ENCODE results near the gene PXMP4.

PXMP4 gene

DNA sequence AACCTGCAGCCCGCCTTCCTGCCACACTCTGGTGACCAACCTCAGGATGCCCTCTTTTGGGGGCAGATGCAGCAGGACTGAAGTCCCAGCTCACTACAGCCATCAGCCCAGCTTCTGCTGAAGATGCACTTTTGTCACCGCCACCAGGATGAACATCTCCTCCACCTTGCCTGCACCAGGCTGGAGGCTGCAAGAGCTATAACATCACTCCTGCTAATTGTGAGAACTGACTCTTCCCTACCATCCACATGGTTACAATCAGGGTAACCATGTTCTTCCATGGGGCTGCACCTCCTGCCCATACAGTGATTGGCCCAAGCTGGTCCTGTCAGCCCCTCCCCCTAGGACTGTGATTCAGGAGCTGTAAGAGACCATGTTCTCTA is 55.4 kb downstream of the PXMP4 start:
- Histone ChIP-seq H2AFZ (ENCODE audit: low read depth, low read length) (no peak overlapping the region), H3K9me3 (ENCODE audit: insufficient read depth, low read length) (no peaks in the 10 kb centered on the region), H3K4me2 (ENCODE audit: low read length) (0 out of 2 replicates have a peak overlapping the region, but pooled peaks have one; percentile 93), H3K79me2 (ENCODE audit: low read length) (no peaks in the 10 kb centered on the region), H3K36me3 (replicated peaks; ENCODE audit: low read depth, low read length) (peaks cover 6% of the 10 kb centered on the region), H3K4me1 (ENCODE audit: low read length) (peaks cover 35% of the 10 kb centered on the region), H3K27ac (ENCODE audit: low read length) (no peak overlapping the region), H3K4me3 (ENCODE audit: low read length) (peak overlapping the region; percentile 84), H4K20me1 (ENCODE audit: insufficient read depth, low read length) (no peaks in the 10 kb centered on the region), H3K27me3 (ENCODE audit: low read depth, low read length) (no peaks in the 10 kb centered on the region), H3K9ac (ENCODE audit: low read length) (no peak overlapping the region)
- TF ChIP-seq EZH2phosphoT487 (IDR thresholded peaks at IDR 0.05; ENCODE audit: low read depth) = no peak
- TF ChIP-seq, protein P1, sequence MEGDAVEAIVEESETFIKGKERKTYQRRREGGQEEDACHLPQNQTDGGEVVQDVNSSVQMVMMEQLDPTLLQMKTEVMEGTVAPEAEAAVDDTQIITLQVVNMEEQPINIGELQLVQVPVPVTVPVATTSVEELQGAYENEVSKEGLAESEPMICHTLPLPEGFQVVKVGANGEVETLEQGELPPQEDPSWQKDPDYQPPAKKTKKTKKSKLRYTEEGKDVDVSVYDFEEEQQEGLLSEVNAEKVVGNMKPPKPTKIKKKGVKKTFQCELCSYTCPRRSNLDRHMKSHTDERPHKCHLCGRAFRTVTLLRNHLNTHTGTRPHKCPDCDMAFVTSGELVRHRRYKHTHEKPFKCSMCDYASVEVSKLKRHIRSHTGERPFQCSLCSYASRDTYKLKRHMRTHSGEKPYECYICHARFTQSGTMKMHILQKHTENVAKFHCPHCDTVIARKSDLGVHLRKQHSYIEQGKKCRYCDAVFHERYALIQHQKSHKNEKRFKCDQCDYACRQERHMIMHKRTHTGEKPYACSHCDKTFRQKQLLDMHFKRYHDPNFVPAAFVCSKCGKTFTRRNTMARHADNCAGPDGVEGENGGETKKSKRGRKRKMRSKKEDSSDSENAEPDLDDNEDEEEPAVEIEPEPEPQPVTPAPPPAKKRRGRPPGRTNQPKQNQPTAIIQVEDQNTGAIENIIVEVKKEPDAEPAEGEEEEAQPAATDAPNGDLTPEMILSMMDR (IDR thresholded peaks at IDR 0.05; ENCODE audit: low read depth, low read length) = no peak

DNA sequence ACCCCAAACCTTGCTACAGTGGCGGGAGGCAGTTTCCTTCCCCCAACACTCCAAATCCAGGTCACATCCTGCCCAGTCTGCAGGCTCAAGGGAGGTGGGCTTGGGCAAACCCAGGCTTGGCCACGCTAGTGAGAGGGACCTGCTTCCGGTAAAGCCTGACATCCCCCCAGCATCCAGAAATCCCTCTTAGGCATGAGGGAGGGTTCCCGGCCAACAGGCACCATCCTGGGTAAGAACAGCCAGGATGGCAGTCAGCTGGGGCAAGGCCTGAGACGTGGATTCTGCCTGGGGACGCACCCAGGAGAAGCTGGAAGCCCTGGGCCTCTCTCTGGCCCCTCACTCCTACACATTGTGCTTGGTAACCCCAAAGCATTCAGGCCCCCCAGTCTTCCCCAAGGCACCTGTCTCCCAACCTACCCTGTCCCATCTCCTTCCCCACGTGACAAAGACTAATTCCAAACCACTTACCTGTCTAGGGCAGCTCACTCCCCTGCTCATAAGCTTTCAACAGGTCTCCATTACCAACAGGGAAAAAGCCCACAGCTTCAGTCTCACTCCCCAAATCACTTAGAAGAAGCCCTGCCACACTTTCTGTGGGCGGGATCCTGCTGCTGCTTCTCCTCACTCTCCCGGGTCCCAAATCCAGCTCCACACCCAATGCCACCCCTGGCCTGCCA is 55.9 kb downstream of the PXMP4 start:
- peak overlapping the region; percentile 93 for H3K4me2 ChIP-seq (ENCODE audit: low read length)
- peaks cover 6% of the 10 kb centered on the region for H3K36me3 ChIP-seq (replicated peaks; ENCODE audit: low read depth, low read length)
- H3K4me1 ChIP-seq (ENCODE audit: low read length) = peaks cover 35% of the 10 kb centered on the region
- H3K4me3 ChIP-seq (ENCODE audit: low read length) = peak overlapping the region; percentile 84
- no peaks in the 10 kb centered on the region for H3K9me3 ChIP-seq (ENCODE audit: insufficient read depth, low read length)
- peak overlapping the region; percentile 40 for H3K27ac ChIP-seq (ENCODE audit: low read length)
- peak overlapping the region; percentile 77 for H2AFZ ChIP-seq (ENCODE audit: low read depth, low read length)
- H3K27me3 ChIP-seq (ENCODE audit: low read depth, low read length) = no peaks in the 10 kb centered on the region
- H4K20me1 ChIP-seq (ENCODE audit: insufficient read depth, low read length) = no peaks in the 10 kb centered on the region
- no peaks in the 10 kb centered on the region for H3K79me2 ChIP-seq (ENCODE audit: low read length)
- TF ChIP-seq EZH2phosphoT487 (IDR thresholded peaks at IDR 0.05; ENCODE audit: low read depth) = no peak
- TF ChIP-seq, protein P1 (IDR thresholded peaks at IDR 0.05; ENCODE audit: low read depth, low read length) = no peak
- peak overlapping the region; percentile 80 for H3K9ac ChIP-seq (ENCODE audit: low read length)

DNA sequence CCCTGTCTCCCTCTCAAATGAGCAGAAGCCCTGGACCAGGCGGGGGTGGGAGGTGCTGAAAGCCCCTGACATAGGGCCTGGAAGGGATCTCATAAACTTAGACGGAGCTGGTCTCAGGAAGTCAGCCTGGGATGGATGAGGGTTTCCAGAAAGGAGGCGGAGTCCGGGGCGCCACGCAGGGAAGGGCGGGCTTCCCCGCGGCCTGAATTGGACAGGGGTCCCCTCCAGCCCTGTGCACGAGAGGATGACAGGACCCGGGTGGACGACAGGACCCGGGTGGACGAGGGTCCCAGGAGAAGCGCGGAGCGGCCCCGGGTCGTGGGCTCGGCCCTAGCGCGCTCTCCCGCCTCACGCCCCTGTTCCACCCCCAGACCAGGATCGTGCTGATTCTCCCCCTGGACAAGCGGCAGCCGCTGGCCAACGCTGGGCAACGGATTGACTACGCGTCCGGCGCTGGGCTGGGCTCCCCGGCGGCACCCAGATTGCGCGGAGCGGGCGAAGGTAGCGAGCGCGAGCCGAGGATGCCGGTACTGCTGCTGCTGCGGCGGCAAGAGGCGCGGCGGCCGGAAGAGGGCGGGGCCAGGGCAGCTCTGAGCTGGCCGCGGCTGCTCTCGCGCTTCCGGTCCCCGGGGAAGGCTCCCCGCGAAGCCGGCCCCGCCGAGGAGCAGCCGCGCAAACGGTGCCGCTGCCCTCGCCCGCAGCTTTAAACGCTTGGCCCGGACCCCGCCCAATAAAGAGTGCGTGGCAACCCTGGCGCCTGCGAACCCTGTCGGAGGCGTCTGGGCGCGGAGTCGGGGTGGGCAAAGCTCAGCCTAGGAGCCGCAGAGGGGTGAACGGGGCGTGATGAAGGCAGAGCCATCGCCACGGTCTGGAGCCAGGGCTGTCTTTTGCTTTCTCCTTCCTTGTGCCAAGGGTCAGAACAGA is 56.7 kb downstream of the PXMP4 start:
- H2AFZ ChIP-seq (ENCODE audit: low read depth, low read length) = peak overlapping the region; percentile 77
- peak overlapping the region; percentile 80 for H3K9ac ChIP-seq (ENCODE audit: low read length)
- peak overlapping the region; percentile 84 for H3K4me3 ChIP-seq (ENCODE audit: low read length)
- H3K79me2 ChIP-seq (ENCODE audit: low read length) = no peaks in the 10 kb centered on the region
- no peaks in the 10 kb centered on the region for H3K27me3 ChIP-seq (ENCODE audit: low read depth, low read length)
- H4K20me1 ChIP-seq (ENCODE audit: insufficient read depth, low read length) = no peaks in the 10 kb centered on the region
- no peaks in the 10 kb centered on the region for H3K9me3 ChIP-seq (ENCODE audit: insufficient read depth, low read length)
- TF ChIP-seq, protein P1 (IDR thresholded peaks at IDR 0.05; ENCODE audit: low read depth, low read length) = no peak
- no peak for TF ChIP-seq EZH2phosphoT487 (IDR thresholded peaks at IDR 0.05; ENCODE audit: low read depth)
- peaks cover under 1% of the 10 kb centered on the region for H3K36me3 ChIP-seq (replicated peaks; ENCODE audit: low read depth, low read length)
- peak overlapping the region; percentile 93 for H3K4me2 ChIP-seq (ENCODE audit: low read length)
- H3K4me1 ChIP-seq (ENCODE audit: low read length) = peaks cover 35% of the 10 kb centered on the region
- H3K27ac ChIP-seq (ENCODE audit: low read length) = peak overlapping the region; percentile 40

DNA sequence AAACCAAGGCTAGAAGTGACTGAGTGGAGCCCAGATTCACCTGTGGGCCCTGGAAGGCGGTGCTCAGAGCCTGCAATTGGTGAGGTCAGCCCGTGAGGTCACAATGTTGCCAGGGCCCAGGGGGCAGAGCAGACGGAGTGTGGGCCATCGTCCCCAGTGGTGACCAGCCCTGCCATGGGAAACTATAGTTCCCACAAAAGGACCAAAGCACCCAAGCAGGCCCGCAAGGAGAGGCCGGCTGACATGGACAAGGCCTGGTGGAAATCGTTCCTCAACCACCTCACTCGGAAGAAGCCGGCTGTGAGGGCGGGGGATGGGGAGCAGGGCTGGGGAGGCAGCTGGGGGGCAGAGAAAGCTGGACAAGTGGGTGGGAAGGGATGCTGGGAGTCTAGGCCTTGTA is 57.9 kb downstream of the PXMP4 start, which contains the start of gene C20orf144:
TSS of gene C20orf144 (plus strand) at position 156 of the 400 bp plus-strand sequence. CDS start at position 175, 19 bp downstream.
- H2AFZ ChIP-seq (ENCODE audit: low read depth, low read length) = peak within 1 kb of the TSS; percentile 66

More for the DNA sequence above, 57.9 kb downstream of the PXMP4 start, which contains the start of gene C20orf144:
- Histone ChIP-seq H4K20me1 (ENCODE audit: insufficient read depth, low read length) (no peaks in the 10 kb centered on the region), H3K27me3 (ENCODE audit: low read depth, low read length) (no peaks in the 10 kb centered on the region), H3K4me3 (ENCODE audit: low read length) (peak within 1 kb of the TSS; percentile 84), H3K4me1 (ENCODE audit: low read length) (peaks cover 26% of the 10 kb centered on the region), H3K4me2 (ENCODE audit: low read length) (peak within 1 kb of the TSS; percentile 93), H3K79me2 (ENCODE audit: low read length) (no peaks in the 10 kb centered on the region), H3K9me3 (ENCODE audit: insufficient read depth, low read length) (no peaks in the 10 kb centered on the region), H3K27ac (ENCODE audit: low read length) (peak within 1 kb of the TSS; percentile 32), H3K36me3 (replicated peaks; ENCODE audit: low read depth, low read length) (no peaks in the 10 kb centered on the region), H3K9ac (ENCODE audit: low read length) (peak within 1 kb of the TSS; percentile 80)
- TF ChIP-seq, protein P1 (IDR thresholded peaks at IDR 0.05; ENCODE audit: low read depth, low read length) = no peak
- TF ChIP-seq EZH2phosphoT487 (IDR thresholded peaks at IDR 0.05; ENCODE audit: low read depth) = no peak

Measured in OCI-LY3 (cell line).